HCT116 (cell line): ENCODE data around the gene STAU1. TPM values are rescaled to one million over a fixed set of nuclear protein-coding genes. Genes with fewer than 3 reads are reported as not detected.

Experiments
- ATAC-seq: fragments of 200-7000 bp; cut with Tn5 transposase; 2 replicates; pipeline ENCODE4 v1.9.1; 2020; ENCODE audit warnings: mild to moderate bottlenecking, moderate library complexity
- BruUV-seq: library from RNA; stranded (reverse); fragments of 400-500 nt; replicated peaks from 2 replicates; lab custom pipeline; 2021; lab: Mats Ljungman, UMichigan
- CTCF ChIA-PET: fragments of 300-600 bp; sonication (Branson Sonifier 250); formaldehyde crosslinking; loops from one replicate; lab custom pipeline; 2021; ENCODE audit warnings: antibody characterized with exemption; lab: Charles Lee
- POLR2A ChIA-PET: fragments of 300-600, 350-600 bp; sonication (Branson Sonifier 250); formaldehyde crosslinking; loops from one replicate; lab custom pipeline; 2021; ENCODE audit warnings: antibody characterized with exemption; lab: Charles Lee
- RAD21 ChIA-PET, 2 experiments: fragments of 300-600 bp; sonication (Branson Sonifier 250); formaldehyde crosslinking; loops; one replicate each; lab custom pipeline; 2023; ENCODE audit warnings: low total read pairs in 2 of 2; ENCODE audit not compliant: uncharacterized antibody in 2 of 2, unreplicated experiment in 2 of 2, low non-redundant PET in 1 of 2; lab: Charles Lee
- DNase-seq: peaks from one replicate; pipeline ENCODE4 v3.0.0-alpha.2; 2010; ENCODE audit warnings: low read depth, low spot score
- H2AFZ ChIP-seq: fragments of 200-600 bp; shearing (Covaris generic), sonication (generic); 2 replicates; pipeline ENCODE4 v1.6.1; 2017; ENCODE audit warnings: low read depth, mixed run types, mixed read lengths, antibody characterized with exemption, low read length; ENCODE audit not compliant: poor library complexity, severe bottlenecking
- H3K27ac ChIP-seq: 2 replicates; pipeline ENCODE4 v1.5.1; 2012; ENCODE audit warnings: low read depth, low read length
- H3K27me3 ChIP-seq: fragments of 200-600 bp; sonication (generic); 2 replicates; pipeline ENCODE4 v1.6.1; 2016; ENCODE audit warnings: mixed run types, low read length, mixed read lengths; ENCODE audit not compliant: insufficient read depth
- H3K36me3 ChIP-seq, 2 experiments: fragments of 200-500 bp in 1 of 2; fragments of 200-600 bp in 1 of 2; sonication (Bioruptor generic) in 1 of 2; sonication (generic) in 1 of 2; 2 replicates each; pipeline versions ENCODE4 v1.5.1 to v1.6.1; 2014 to 2016; ENCODE audit warnings: low read length in 2 of 2, inconsistent platforms in 1 of 2, mixed read lengths in 1 of 2, mixed run types in 1 of 2; ENCODE audit not compliant: insufficient read depth in 2 of 2, control insufficient read depth in 1 of 2
- H3K4me1 ChIP-seq, 2 experiments: fragments of 200-600 bp in 1 of 2; sonication (generic) in 1 of 2; 2 replicates each; pipeline versions ENCODE4 v1.5.1 to v1.6.1; 2012 to 2017; ENCODE audit warnings: low read length in 2 of 2, inconsistent platforms in 1 of 2, mild to moderate bottlenecking in 1 of 2, mixed read lengths in 1 of 2, mixed run types in 1 of 2, moderate library complexity in 1 of 2; ENCODE audit not compliant: insufficient read depth in 2 of 2, control insufficient read depth in 1 of 2
- H3K4me2 ChIP-seq: fragments of 200-600 bp; sonication (generic); 2 replicates; pipeline ENCODE4 v1.6.1; 2017; ENCODE audit warnings: mixed run types, low read length, mixed read lengths
- H3K4me3 ChIP-seq, 2 experiments: fragments of 200-600 bp in 1 of 2; sonication (generic) in 1 of 2; replicated peaks in 1 of 2; 2 replicates each; pipeline ENCODE4 v1.5.1; 2011 to 2016; ENCODE audit warnings: low read length in 2 of 2, control low read depth in 1 of 2, low read depth in 1 of 2, mild to moderate bottlenecking in 1 of 2, mixed read lengths in 1 of 2, mixed run types in 1 of 2
- H3K79me2 ChIP-seq: fragments of 200-600 bp; sonication (generic); 2 replicates; pipeline ENCODE4 v1.6.1; 2017; ENCODE audit warnings: mild to moderate bottlenecking, mixed run types, low read length, moderate library complexity, mixed read lengths; ENCODE audit not compliant: insufficient read depth
- H3K9ac ChIP-seq: fragments of 200-600 bp; sonication (generic); 2 replicates; pipeline ENCODE4 v1.6.1; 2016; ENCODE audit warnings: low read length, mixed read lengths
- H3K9me2 ChIP-seq: fragments of 200-600 bp; sonication (generic), shearing (Covaris generic); 2 replicates; pipeline ENCODE4 v1.6.1; 2017; ENCODE audit warnings: mixed run types, mild to moderate bottlenecking, moderate library complexity; ENCODE audit not compliant: insufficient read depth
- H3K9me3 ChIP-seq, 2 experiments: fragments of 200-500 bp in 1 of 2; fragments of 200-600 bp in 1 of 2; sonication (Bioruptor generic) in 1 of 2; sonication (generic) in 1 of 2; 2 replicates each; pipeline ENCODE4 v1.6.1; 2014 to 2017; ENCODE audit warnings: low read length in 2 of 2, mixed read lengths in 2 of 2, inconsistent platforms in 1 of 2, low read depth in 1 of 2, mild to moderate bottlenecking in 1 of 2, mixed run types in 1 of 2, moderate library complexity in 1 of 2; ENCODE audit not compliant: control insufficient read depth in 1 of 2, insufficient read depth in 1 of 2
- H4K20me1 ChIP-seq: fragments of 200-600 bp; sonication (generic), shearing (Covaris generic); 2 replicates; pipeline ENCODE4 v1.6.1; 2017; ENCODE audit warnings: mixed run types, mild to moderate bottlenecking, moderate library complexity; ENCODE audit not compliant: insufficient read depth
- EGR1 ChIP-seq: IDR thresholded peaks from 2 replicates; pipeline ENCODE4 v1.6.1; 2012; ENCODE audit warnings: low read depth
- ELF1 ChIP-seq: IDR thresholded peaks from 2 replicates; pipeline ENCODE4 v1.6.1; 2012; ENCODE audit warnings: low read depth, borderline replicate concordance
- EZH2phosphoT487 ChIP-seq: fragments of 200-600 bp; IDR thresholded peaks from 2 replicates; pipeline ENCODE4 v1.6.1; 2018; ENCODE audit warnings: antibody characterized with exemption, borderline replicate concordance
- FOSL1 ChIP-seq: IDR thresholded peaks from 2 replicates; pipeline ENCODE4 v1.6.1; 2012; ENCODE audit warnings: low read depth
- JUND ChIP-seq: IDR thresholded peaks from 2 replicates; pipeline ENCODE4 v1.6.1; 2012
- POLR2AphosphoS5 ChIP-seq: IDR thresholded peaks from 2 replicates; pipeline ENCODE4 v1.6.1; 2011; ENCODE audit warnings: mild to moderate bottlenecking, low read depth, low read length, moderate library complexity
- SIN3A ChIP-seq: IDR thresholded peaks from 2 replicates; pipeline ENCODE4 v1.6.1; 2012; ENCODE audit warnings: low read depth
- TCF7L2 ChIP-seq: IDR thresholded peaks from 2 replicates; pipeline ENCODE4 v1.7.0; 2011; ENCODE audit warnings: borderline replicate concordance, inconsistent platforms; ENCODE audit not compliant: insufficient read depth, insufficient read length; ENCODE audit errors: extremely low read depth
- ZFX ChIP-seq: fragments of 450-650 bp; IDR thresholded peaks from 2 replicates; pipeline ENCODE4 v1.6.1; 2017
- ZNF274 ChIP-seq: fragments of 200-500 bp; sonication (Bioruptor generic); IDR thresholded peaks from 2 replicates; pipeline ENCODE4 v1.6.1; 2014; ENCODE audit warnings: mild to moderate bottlenecking, low read depth, low read length, inconsistent platforms
- intact Hi-C: fragments of 100-400 bp; cut with micrococcal nuclease; formaldehyde crosslinking; loops from 2 replicates; pipeline ENCODE4 v1.10.0; 2022
- total RNA-seq: library from RNA; stranded (reverse); gene quantifications from one replicate; pipeline ENCODE4 v1.2.1, GENCODE V29; 2021; ENCODE audit not compliant: unreplicated experiment
- TF ChIP-seq, protein P1 (sequence below): IDR thresholded peaks from 2 replicates; pipeline ENCODE4 v1.6.1; 2012; ENCODE audit warnings: low read depth
- TF ChIP-seq, protein P2 (sequence below): IDR thresholded peaks from 2 replicates; pipeline ENCODE4 v1.6.1; 2012

STAU1 gene
- total RNA-seq, 1 experiment from 2014 or later = 90.3 TPM

DNA sequence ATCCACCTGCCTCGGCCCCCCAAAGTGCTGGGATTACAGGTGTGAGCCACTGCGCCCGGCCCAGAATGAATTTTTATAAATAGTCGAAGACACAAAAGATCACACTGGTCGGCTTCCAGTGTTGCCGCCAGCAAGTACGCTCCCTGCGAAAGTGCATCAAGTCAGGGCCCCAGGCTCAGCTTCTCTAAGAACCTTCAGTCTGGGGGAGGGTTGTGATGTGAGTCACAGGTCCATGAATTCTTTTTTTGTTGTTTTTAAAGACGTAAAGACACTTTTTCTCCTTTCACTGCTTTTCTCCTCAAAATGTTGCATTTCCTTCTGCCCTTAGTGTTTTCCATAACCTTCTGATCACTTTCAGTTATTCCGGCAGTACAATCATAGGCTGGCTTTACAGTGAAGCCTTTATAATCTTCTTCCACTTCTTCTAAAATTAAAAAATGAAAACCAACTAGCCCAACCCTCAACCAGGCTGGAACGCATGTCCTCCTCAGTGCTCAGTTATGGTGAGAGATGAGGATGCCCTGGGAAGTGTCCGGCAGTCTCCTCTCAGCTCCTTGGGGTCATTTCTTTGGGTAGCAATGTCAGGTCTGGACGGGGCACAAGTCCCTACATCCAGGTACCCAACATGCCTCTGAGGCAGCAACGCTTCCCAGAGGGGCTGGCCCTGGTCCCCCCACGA is 75.4 kb downstream of the STAU1 start:
- TF ChIP-seq FOSL1 (no peak), EZH2phosphoT487 (no peak), TCF7L2 (no peak), ZFX (no peak), EGR1 (no peak), JUND (no peak), POLR2AphosphoS5 (no peak), ZNF274 (no peak), ELF1 (no peak), SIN3A (no peak)
- TF ChIP-seq, protein P1, sequence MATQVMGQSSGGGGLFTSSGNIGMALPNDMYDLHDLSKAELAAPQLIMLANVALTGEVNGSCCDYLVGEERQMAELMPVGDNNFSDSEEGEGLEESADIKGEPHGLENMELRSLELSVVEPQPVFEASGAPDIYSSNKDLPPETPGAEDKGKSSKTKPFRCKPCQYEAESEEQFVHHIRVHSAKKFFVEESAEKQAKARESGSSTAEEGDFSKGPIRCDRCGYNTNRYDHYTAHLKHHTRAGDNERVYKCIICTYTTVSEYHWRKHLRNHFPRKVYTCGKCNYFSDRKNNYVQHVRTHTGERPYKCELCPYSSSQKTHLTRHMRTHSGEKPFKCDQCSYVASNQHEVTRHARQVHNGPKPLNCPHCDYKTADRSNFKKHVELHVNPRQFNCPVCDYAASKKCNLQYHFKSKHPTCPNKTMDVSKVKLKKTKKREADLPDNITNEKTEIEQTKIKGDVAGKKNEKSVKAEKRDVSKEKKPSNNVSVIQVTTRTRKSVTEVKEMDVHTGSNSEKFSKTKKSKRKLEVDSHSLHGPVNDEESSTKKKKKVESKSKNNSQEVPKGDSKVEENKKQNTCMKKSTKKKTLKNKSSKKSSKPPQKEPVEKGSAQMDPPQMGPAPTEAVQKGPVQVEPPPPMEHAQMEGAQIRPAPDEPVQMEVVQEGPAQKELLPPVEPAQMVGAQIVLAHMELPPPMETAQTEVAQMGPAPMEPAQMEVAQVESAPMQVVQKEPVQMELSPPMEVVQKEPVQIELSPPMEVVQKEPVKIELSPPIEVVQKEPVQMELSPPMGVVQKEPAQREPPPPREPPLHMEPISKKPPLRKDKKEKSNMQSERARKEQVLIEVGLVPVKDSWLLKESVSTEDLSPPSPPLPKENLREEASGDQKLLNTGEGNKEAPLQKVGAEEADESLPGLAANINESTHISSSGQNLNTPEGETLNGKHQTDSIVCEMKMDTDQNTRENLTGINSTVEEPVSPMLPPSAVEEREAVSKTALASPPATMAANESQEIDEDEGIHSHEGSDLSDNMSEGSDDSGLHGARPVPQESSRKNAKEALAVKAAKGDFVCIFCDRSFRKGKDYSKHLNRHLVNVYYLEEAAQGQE = no peak
- TF ChIP-seq, protein P2, sequence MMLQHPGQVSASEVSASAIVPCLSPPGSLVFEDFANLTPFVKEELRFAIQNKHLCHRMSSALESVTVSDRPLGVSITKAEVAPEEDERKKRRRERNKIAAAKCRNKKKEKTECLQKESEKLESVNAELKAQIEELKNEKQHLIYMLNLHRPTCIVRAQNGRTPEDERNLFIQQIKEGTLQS = no peak
- no peaks in the 10 kb centered on the region; the same call in 1 of the 2 replicates for H3K79me2 ChIP-seq
- ATAC-seq = no peak
- H3K4me1 ChIP-seq = no peaks in the 10 kb centered on the region
- intact Hi-C loops = no loop called here
- H3K27me3 ChIP-seq = no peaks in the 10 kb centered on the region
- CTCF ChIA-PET = no interaction called here
- DNase-seq = no peak
- no peaks in the 10 kb centered on the region for H3K9me3 ChIP-seq
- H3K36me3 ChIP-seq = peaks cover 20 to 22% of the 10 kb centered on the region in 2 experiments; a peak in 3 of 4 replicates
- H2AFZ ChIP-seq = no peak overlapping the region
- RAD21 ChIA-PET = no interaction called here
- H3K9ac ChIP-seq = no peak overlapping the region
- no peak overlapping the region for H3K4me3 ChIP-seq
- no peak overlapping the region for H3K27ac ChIP-seq
- no peaks in the 10 kb centered on the region for H4K20me1 ChIP-seq
- H3K9me2 ChIP-seq = no peaks in the 10 kb centered on the region
- BruUV-seq = no TSS peak
- POLR2A ChIA-PET = no interaction called here
- no peak overlapping the region for H3K4me2 ChIP-seq
